Measurements from ENCODE around the gene MOB2. TPM values are rescaled to one million over a fixed set of nuclear protein-coding genes. Genes with fewer than 3 reads are reported as not detected.

Gene MOB2
- total RNA-seq, 4 donors from 2014 or later = 59.6 to 103 (median 87.8) TPM

DNA sequence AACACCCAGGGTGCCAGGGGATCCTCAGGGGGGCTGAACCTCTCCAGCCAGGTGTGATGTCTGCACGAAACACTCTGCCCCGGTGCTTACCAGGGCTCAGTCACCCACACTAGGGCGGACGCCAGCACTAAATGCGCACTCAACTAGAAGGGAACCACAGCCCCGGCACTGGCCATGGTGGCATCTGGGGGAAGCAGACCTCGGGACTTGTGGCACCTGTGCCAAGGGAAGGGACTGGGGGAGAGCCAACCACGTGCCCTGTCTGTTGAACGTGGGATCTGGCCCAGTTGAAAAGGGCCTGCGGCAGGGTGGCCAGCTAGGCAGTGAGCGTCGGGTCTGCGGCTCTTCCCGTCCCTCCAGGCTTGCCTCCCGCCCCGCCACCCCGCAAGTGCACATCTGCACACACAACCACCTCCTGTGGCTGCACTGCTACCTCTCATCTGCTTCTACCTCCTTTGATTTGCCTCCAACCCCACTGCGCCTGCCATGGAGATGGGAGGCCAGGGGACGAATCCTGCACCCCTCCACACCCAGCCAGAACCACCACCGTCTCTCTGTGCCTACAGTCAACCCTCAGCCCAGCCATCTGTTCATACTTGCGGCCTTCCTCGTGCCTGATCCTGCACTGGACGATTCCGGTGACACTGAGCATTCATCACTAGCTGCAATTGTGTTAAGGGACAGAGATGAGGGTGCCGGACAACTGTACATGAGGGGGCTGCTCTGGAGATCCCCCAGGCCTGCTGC is 15.0 kb upstream of the MOB2 start:
- Histone ChIP-seq H3K27ac (no peak overlapping the region), H3K27me3 (no peaks in the 10 kb centered on the region), H3K9me3 (no peaks in the 10 kb centered on the region), H3K4me1 (peaks cover 0 to 89% (median 40%) of the 10 kb centered on the region in 3 donors), H3K4me3 (no peak overlapping the region), H3K36me3 (peaks cover 0 to 12% of the 10 kb centered on the region in 2 donors)
- TF ChIP-seq EP300 (IDR thresholded peaks at IDR 0.05) (no peak), CTCF (IDR thresholded peaks at IDR 0.05) (no peak), POLR2A (IDR thresholded peaks at IDR 0.05) (no peak), POLR2AphosphoS5 (IDR thresholded peaks at IDR 0.05) (no peak)
- no peak for ATAC-seq
- 57 to 94% methylated on average over 9 of the region's 25 CpGs for WGBS, 2 donors (ENCODE audit: low coverage in 1 of 2)

DNA sequence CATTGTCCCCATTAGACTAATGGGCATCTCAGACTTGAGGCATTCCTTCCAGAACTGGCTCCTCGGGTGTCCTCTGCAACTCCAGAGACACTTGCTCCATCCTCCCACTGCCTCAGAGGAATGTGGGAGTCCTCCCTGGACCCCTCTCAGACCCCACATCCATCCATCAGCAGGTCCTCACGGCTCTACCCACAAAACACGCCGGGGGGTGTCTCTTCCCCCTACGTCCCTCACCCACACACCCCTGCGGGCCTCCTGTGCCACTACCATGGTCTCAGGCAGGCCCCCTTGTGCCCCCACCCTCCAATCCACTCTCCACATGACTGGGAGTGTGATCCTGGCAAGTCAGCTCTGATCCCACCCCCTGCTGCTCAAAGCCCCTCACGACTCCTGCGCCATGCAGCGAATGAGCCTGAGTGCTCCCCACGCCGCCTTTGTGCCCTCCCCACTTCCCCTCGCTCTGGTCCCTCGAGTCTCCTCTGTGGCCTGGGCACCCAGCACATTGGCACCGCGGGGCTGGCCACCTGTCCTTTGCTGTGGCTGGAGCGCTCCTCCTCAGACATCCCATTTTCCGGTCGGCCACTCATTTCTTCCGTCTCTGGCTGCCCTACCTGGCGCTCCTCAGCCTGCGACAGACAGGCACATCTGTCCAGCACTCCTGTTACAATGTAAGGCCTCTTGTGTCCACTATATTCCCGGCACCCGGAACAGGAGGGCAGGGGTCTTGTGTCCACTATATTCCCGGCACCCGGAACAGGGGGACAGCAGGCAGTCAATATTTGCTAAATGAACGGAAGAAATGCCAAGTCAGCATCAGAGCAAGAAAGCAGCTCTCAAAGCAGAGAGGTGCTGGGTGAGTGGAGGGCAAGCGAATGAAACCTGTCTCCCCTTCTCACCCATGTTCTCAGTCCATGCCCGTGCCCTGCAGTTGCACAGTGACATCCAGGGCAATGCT is 14.2 kb upstream of the MOB2 start:
- H3K27me3 ChIP-seq = no peaks in the 10 kb centered on the region

GRCh38 chr11:1499899-1500298 is 13.3 kb upstream of the MOB2 start:
- Histone ChIP-seq H3K27ac (no peak overlapping the region), H3K4me1 (peaks cover 0 to 80% (median 33%) of the 10 kb centered on the region in 3 donors), H3K9me3 (no peaks in the 10 kb centered on the region), H3K36me3 (peaks cover 0 to 12% of the 10 kb centered on the region in 2 donors), H3K27me3 (no peaks in the 10 kb centered on the region), H3K4me3 (no peak overlapping the region)
- no peak for ATAC-seq
- TF ChIP-seq CTCF (IDR thresholded peaks at IDR 0.05) (no peak), EP300 (IDR thresholded peaks at IDR 0.05) (no peak), POLR2A (IDR thresholded peaks at IDR 0.05) (no peak), POLR2AphosphoS5 (IDR thresholded peaks at IDR 0.05) (no peak)
- WGBS, 2 donors (ENCODE audit: low coverage in 1 of 2) = 66 to 88% methylated on average over 4 to 8 of the region's 14 CpGs

More for the DNA sequence above, 14.2 kb upstream of the MOB2 start:
- peaks cover 0 to 89% (median 35%) of the 10 kb centered on the region in 3 donors for H3K4me1 ChIP-seq
- peak overlapping the region in 1 of 4 donors; percentile 42 for H3K27ac ChIP-seq
- WGBS, 2 donors (ENCODE audit: low coverage in 1 of 2) = 89 to 97% methylated on average over 8 to 12 of the region's 28 CpGs
- no peaks in the 10 kb centered on the region for H3K9me3 ChIP-seq
- no peak for TF ChIP-seq POLR2AphosphoS5 (IDR thresholded peaks at IDR 0.05)
- TF ChIP-seq EP300 (IDR thresholded peaks at IDR 0.05) = no peak
- TF ChIP-seq POLR2A (IDR thresholded peaks at IDR 0.05) = no peak
- TF ChIP-seq CTCF (IDR thresholded peaks at IDR 0.05) = no peak
- H3K4me3 ChIP-seq = no peak overlapping the region
- no peak for ATAC-seq
- peaks cover 0 to 12% of the 10 kb centered on the region in 2 donors for H3K36me3 ChIP-seq

DNA sequence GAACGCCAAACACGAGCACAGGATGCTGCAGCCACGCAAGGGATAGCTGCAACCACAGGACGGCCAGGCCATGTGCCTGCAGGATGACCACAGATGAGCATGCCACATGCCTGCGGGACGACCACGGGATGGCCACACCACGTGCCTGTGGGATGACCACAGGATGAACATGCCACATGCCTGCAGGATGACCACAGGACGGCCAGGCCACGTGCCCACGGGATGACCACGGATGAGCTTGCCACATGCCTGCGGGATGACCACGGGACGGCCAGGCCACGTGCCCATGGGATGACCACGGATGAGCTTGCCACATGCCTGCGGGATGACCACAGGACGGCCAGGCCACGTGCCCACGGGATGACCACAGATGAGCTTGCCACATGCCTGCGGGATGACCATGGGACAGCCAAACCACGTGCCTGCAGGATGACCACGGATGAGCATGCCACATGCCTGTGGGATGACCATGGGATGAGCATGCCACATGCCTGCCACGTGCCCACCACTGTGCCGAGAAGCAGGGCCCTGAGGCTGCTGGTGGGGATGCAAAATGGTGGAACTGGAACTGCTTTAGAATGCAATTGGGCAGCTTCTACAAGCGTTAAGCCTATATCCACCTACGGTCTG is 12.8 kb upstream of the MOB2 start:
- 84 to 93% methylated on average over 4 to 12 of the region's 28 CpGs for WGBS, 2 donors (ENCODE audit: low coverage in 1 of 2)
- Histone ChIP-seq H3K4me1 (peaks cover 0 to 75% (median 29%) of the 10 kb centered on the region in 3 donors), H3K27ac (no peak overlapping the region), H3K27me3 (no peaks in the 10 kb centered on the region), H3K36me3 (peaks cover 0 to 12% of the 10 kb centered on the region in 2 donors), H3K4me3 (no peak overlapping the region), H3K9me3 (no peaks in the 10 kb centered on the region)
- TF ChIP-seq CTCF (IDR thresholded peaks at IDR 0.05) = no peak
- no peak for TF ChIP-seq EP300 (IDR thresholded peaks at IDR 0.05)
- no peak for TF ChIP-seq POLR2AphosphoS5 (IDR thresholded peaks at IDR 0.05)
- TF ChIP-seq POLR2A (IDR thresholded peaks at IDR 0.05) = no peak
- ATAC-seq = no peak

Measured in gastroesophageal sphincter (tissue), 4 donors.